ENCODE data around the gene MTPN. TPM values are rescaled to one million over a fixed set of nuclear protein-coding genes. Genes with fewer than 3 reads are reported as not detected.

MTPN gene
- total RNA-seq, 1 donor from 2014 or later = 142 TPM

GRCh38 chr7:135958173-135958572 lies 19.0 kb downstream of the MTPN start:
- Mint-ChIP-seq H3K27ac (ENCODE audit: unreplicated experiment) (no peak overlapping the region), H3K4me1 (ENCODE audit: low read depth) (peaks cover 30% of the 10 kb centered on the region), H3K27me3 (ENCODE audit: low read depth) (no peaks in the 10 kb centered on the region), H3K36me3 (ENCODE audit: low read depth) (no peaks in the 10 kb centered on the region), H3K4me3 (ENCODE audit: unreplicated experiment) (no peak overlapping the region), H3K9me3 (ENCODE audit: low read depth) (no peaks in the 10 kb centered on the region)
- no peak for DNase-seq (ENCODE audit: low spot score)
- no peak for TF ChIP-seq CTCF (IDR thresholded peaks at IDR 0.05)

- Mint-ChIP-seq H3K27me3 (ENCODE audit: low read depth) (no peaks in the 10 kb centered on the region), H3K27ac (ENCODE audit: unreplicated experiment) (no peak overlapping the region), H3K9me3 (ENCODE audit: low read depth) (no peaks in the 10 kb centered on the region), H3K4me1 (ENCODE audit: low read depth) (peaks cover 28% of the 10 kb centered on the region), H3K36me3 (ENCODE audit: low read depth) (no peaks in the 10 kb centered on the region), H3K4me3 (ENCODE audit: unreplicated experiment) (no peak overlapping the region)
- DNase-seq (ENCODE audit: low spot score) = no peak
- TF ChIP-seq CTCF (IDR thresholded peaks at IDR 0.05) = no peak
These were observed 19.5 kb downstream of the MTPN start for GRCh38 chr7:135957627-135958026.

- Mint-ChIP-seq H3K4me1 (ENCODE audit: low read depth) (peaks cover 23% of the 10 kb centered on the region), H3K9me3 (ENCODE audit: low read depth) (no peaks in the 10 kb centered on the region), H3K27ac (ENCODE audit: unreplicated experiment) (no peak overlapping the region), H3K27me3 (ENCODE audit: low read depth) (no peaks in the 10 kb centered on the region), H3K36me3 (ENCODE audit: low read depth) (no peaks in the 10 kb centered on the region), H3K4me3 (ENCODE audit: unreplicated experiment) (no peak overlapping the region)
- TF ChIP-seq CTCF (IDR thresholded peaks at IDR 0.05) = no peak
- no peak for DNase-seq (ENCODE audit: low spot score)
These were observed 20.8 kb downstream of the MTPN start for GRCh38 chr7:135956393-135956792.

GRCh38 chr7:135950972-135951371 lies 26.2 kb downstream of the MTPN start:
- no peak for DNase-seq (ENCODE audit: low spot score)
- no peaks in the 10 kb centered on the region for H3K9me3 Mint-ChIP-seq (ENCODE audit: low read depth)
- peaks cover 7% of the 10 kb centered on the region for H3K4me1 Mint-ChIP-seq (ENCODE audit: low read depth)
- no peak overlapping the region for H3K4me3 Mint-ChIP-seq (ENCODE audit: unreplicated experiment)
- H3K27me3 Mint-ChIP-seq (ENCODE audit: low read depth) = no peaks in the 10 kb centered on the region
- H3K27ac Mint-ChIP-seq (ENCODE audit: unreplicated experiment) = no peak overlapping the region
- no peak for TF ChIP-seq CTCF (IDR thresholded peaks at IDR 0.05)
- H3K36me3 Mint-ChIP-seq (ENCODE audit: low read depth) = peaks cover 6% of the 10 kb centered on the region

GRCh38 chr7:135950429-135950828 lies 26.7 kb downstream of the MTPN start:
- H3K27ac Mint-ChIP-seq (ENCODE audit: unreplicated experiment) = no peak overlapping the region
- no peak for DNase-seq (ENCODE audit: low spot score)
- no peak for TF ChIP-seq CTCF (IDR thresholded peaks at IDR 0.05)

More at GRCh38 chr7:135950429-135950828, 26.7 kb downstream of the MTPN start:
- Mint-ChIP-seq H3K9me3 (ENCODE audit: low read depth) (no peaks in the 10 kb centered on the region), H3K36me3 (ENCODE audit: low read depth) (peaks cover 6% of the 10 kb centered on the region), H3K4me1 (ENCODE audit: low read depth) (peaks cover 7% of the 10 kb centered on the region), H3K27me3 (ENCODE audit: low read depth) (no peaks in the 10 kb centered on the region), H3K4me3 (ENCODE audit: unreplicated experiment) (no peak overlapping the region)

Measured in chondrocyte (in vitro differentiated cells).